ENCODE measurements around the gene CYSTM1. TPM values are rescaled to one million over a fixed set of nuclear protein-coding genes. Genes with fewer than 3 reads are reported as not detected.

CYSTM1 gene
- polyA plus RNA-seq, 3 donors from 2014 or later: 3.9 to 11.0 (median 7.1) TPM

- no peak for DNase-seq
- Mint-ChIP-seq H3K9me3 (no peaks in the 10 kb centered on the region), H3K4me1 (peaks cover 8 to 31% of the 10 kb centered on the region in 2 donors), H3K27ac (no peak overlapping the region), H3K36me3 (no peaks in the 10 kb centered on the region), H3K27me3 (ENCODE audit: low read depth in 3 of 3) (no peaks in the 10 kb centered on the region), H3K4me3 (no peak overlapping the region)
Measured at GRCh38 chr5:140284013-140284412, 109.0 kb downstream of the CYSTM1 start.

DNA sequence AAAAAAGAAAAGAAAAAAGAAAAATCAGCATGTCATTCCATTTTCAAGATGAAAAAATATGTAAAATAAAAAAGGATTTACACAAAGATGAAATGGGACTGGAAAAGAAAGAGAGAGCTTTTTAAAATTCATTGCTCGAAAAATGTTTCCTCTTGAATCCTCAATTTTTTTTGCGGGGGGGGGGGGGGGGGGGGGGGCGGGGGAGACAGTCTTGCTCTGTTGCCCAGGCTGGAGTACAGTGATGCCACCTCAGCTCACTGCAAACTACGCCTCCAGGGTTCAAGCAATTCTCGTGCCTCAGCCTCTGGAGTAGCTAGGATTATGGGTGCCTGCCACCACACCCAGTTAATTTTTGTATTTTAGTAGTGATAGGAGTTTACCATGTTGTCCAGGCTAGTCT lies 111.4 kb downstream of the CYSTM1 start:
- no peak for DNase-seq
- Mint-ChIP-seq H3K36me3 (peaks cover 0 to under 1% (median 0%) of the 10 kb centered on the region in 3 donors), H3K4me1 (peaks cover 8 to 31% of the 10 kb centered on the region in 2 donors), H3K27me3 (ENCODE audit: low read depth in 3 of 3) (no peaks in the 10 kb centered on the region), H3K9me3 (no peaks in the 10 kb centered on the region), H3K4me3 (no peak overlapping the region), H3K27ac (no peak overlapping the region)

- Mint-ChIP-seq H3K4me3 (no peak overlapping the region), H3K9me3 (no peaks in the 10 kb centered on the region), H3K4me1 (peaks cover 8 to 24% of the 10 kb centered on the region in 2 donors), H3K36me3 (peaks cover 0 to 3% (median 0%) of the 10 kb centered on the region in 3 donors), H3K27me3 (ENCODE audit: low read depth in 3 of 3) (no peaks in the 10 kb centered on the region), H3K27ac (no peak overlapping the region)
- DNase-seq: no peak
Measured at GRCh38 chr5:140287801-140288521, 113.0 kb downstream of the CYSTM1 start.

DNA sequence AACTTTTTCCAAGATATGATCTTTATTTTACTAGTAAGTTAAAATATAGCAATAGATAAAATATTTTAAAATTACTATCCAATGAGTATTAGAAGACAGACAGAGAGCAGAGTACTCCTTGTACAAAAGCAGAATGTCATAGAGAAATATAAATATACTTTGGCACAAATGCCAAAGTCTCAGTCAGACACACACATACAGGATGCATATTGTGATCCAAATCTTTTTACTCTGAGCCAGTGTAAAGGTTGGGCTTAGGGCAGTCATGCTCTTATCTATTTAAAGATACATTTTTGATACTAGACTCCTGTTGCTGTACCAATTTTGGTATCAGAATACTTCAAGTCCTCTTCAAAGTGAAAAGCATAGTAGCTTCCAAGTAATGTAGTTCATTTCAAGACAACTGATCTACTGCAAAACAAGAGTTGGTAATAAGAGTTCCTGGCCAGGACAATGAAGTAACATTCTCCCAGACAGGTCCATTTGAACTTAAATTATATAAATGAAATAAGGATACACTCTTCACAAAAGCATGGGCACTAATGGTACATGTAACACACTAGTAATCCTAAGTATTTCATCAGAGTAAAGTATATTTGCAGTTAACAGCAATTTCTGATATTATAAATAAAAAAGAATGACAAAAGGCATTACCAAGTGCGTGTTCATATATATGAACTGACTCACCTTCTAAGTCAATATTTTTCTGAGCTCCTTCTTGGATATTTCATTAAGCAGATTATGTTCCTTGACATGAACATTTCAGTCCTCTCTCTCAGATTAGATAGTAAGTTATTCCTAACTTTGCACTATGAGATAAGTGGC lies 117.4 kb downstream of the CYSTM1 start:
- no peaks in the 10 kb centered on the region for H3K9me3 Mint-ChIP-seq
- no peak for DNase-seq
- H3K27ac Mint-ChIP-seq: no peak overlapping the region
- peaks cover 0 to 8% (median 3%) of the 10 kb centered on the region in 3 donors for H3K36me3 Mint-ChIP-seq
- H3K27me3 Mint-ChIP-seq (ENCODE audit: low read depth in 3 of 3): no peaks in the 10 kb centered on the region
- H3K4me3 Mint-ChIP-seq: no peak overlapping the region
- peaks cover 4 to 20% of the 10 kb centered on the region in 2 donors for H3K4me1 Mint-ChIP-seq

Other genes with a start within 250 kb of the CYSTM1 start
- gene NRG2, start 131.9 kb upstream of the CYSTM1 start, polyA plus RNA-seq: under 1 TPM; 0.08 to 0.21 (median 0.08) TPM
- 1 to 10 TPM; 2.0 to 3.7 (median 3.4) TPM for gene PURA, start 61.1 kb upstream of the CYSTM1 start, polyA plus RNA-seq
- gene IGIP, start 49.3 kb upstream of the CYSTM1 start, polyA plus RNA-seq: under 1 TPM in 1 of 3 donors, not detected in 2; 0.35 TPM
- gene PFDN1, start 127.9 kb downstream of the CYSTM1 start, polyA plus RNA-seq: 100 to 1,000 TPM; 114 to 225 (median 150) TPM
- gene HBEGF, start 171.4 kb downstream of the CYSTM1 start, polyA plus RNA-seq: 1 to 10 TPM in 1 of 3 donors, under 1 TPM in 1, not detected in 1; 0.80 to 2.2 TPM
- gene SLC4A9, start 185.0 kb downstream of the CYSTM1 start, polyA plus RNA-seq: not detected
- gene ANKHD1, start 226.6 kb downstream of the CYSTM1 start, polyA plus RNA-seq: 10 to 100 TPM; 37.0 to 86.1 (median 62.7) TPM